GM18867 (cell line): Measurements from ENCODE around the gene NGRN.

Experiments used
- ATAC-seq: cut with Tn5 transposase; IDR thresholded peaks from one replicate; pipeline ENCODE4 v1.9.1; 2021; ENCODE audit warnings: mild to moderate bottlenecking, moderate library complexity; ENCODE audit not compliant: unreplicated experiment

NGRN gene

GRCh38 chr15:90316139-90316538 lies 50.7 kb downstream of the NGRN start:
- no peak for ATAC-seq

DNA sequence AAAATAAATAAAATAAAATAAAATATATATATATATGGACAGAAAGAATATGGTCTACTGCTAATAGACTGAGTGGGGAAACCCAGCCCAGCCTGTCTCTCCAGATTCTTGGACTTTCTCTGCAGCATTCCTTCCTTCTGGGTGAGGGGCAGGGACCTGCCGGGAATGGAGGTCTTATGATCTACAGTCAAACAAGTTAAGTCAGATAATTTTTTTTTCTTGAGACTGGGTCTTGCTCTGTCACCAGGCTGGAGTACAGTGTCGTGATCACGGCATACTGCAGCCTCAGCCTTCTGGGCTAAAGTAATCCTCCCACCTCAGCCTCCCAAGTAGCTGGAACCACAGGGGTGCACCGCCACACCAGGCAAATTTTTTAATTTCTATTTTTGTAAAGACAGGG lies 53.1 kb downstream of the NGRN start:
- ATAC-seq: no peak

DNA sequence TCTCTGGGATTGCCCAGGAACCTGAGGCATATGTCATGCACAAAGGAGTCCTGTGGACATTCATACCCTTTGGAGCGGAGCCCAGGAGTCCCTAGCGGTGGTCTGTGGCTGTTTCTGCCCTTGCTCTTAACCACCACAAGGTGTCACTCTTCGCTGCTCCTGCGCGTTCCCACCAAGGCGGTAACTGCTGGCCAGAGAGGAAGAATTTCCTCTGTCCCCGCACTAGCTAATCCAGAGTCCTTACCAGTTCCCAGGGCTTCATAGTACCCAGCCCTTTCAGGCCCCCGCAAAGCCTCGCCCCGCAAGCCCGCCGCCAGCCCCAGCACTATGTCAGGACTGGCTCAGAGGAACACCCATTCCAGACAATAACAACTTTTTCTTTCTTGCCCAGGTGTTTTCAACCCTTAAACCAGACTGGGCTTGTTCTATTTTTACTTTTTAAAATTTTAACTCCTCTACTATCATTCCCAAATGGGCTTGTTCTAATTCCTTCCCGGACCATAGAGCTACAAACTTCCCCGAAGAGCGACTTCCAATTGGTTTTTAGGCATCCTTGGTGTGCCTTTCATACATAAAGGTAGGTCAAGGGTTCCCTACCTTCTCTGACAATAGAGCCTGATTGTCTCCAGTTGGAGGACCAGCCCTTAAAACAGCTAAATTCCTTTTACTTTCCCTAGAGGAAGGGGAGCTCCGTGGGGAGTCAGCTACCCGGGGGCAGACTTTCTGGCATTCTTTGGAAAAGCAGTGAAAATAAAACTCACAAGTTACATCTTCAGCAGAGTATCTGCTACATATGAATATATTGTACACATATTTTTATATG lies 54.8 kb downstream of the NGRN start:
- ATAC-seq: no peak

- no peak for ATAC-seq
These were observed 55.4 kb downstream of the NGRN start for GRCh38 chr15:90320885-90321278.
